H1 (cell line): Measurements from ENCODE around the gene MAN2A1. TPM values are rescaled to one million over a fixed set of nuclear protein-coding genes. Genes with fewer than 3 reads are reported as not detected.

Experiments
- CTCF ChIA-PET: fragments of 300-600 bp; sonication (Branson Sonifier 250); formaldehyde crosslinking; loops from one replicate; lab custom pipeline; 2021; ENCODE audit not compliant: partially characterized antibody; lab: Charles Lee
- POLR2A ChIA-PET: fragments of 300-600 bp; sonication (Branson Sonifier 250); formaldehyde crosslinking; loops from one replicate; lab custom pipeline; 2021; ENCODE audit warnings: inconsistent platforms; ENCODE audit not compliant: partially characterized antibody; lab: Charles Lee
- DNase-seq, 2 experiments: peaks; one replicate each; pipeline versions ENCODE4 v3.0.0 to v3.0.0-alpha.2; 2010 to 2022; ENCODE audit warnings: low spot score in 2 of 2, low read depth in 1 of 2, mixed read lengths in 1 of 2
- FAIRE-seq: peaks from 2 replicates; lab custom pipeline; 2011; peaks lifted over from hg19 to GRCh38; lab: Jason Lieb, UNC
- H2AFZ ChIP-seq: 2 replicates; pipeline ENCODE4 v1.8.1; 2012; ENCODE audit warnings: low read length, inconsistent platforms
- H2AK5ac ChIP-seq: 2 replicates; pipeline ENCODE4 v1.6.1; 2013; ENCODE audit warnings: low read depth, low read length
- H2BK120ac ChIP-seq: replicated peaks from 2 replicates; pipeline ENCODE3; 2013; ENCODE audit warnings: low read depth, low read length, inconsistent platforms
- H2BK12ac ChIP-seq: 2 replicates; pipeline ENCODE4 v1.6.1; 2013; ENCODE audit warnings: low read depth, low read length
- H2BK15ac ChIP-seq: 2 replicates; pipeline ENCODE4 v1.6.1; 2013; ENCODE audit warnings: low read length
- H2BK20ac ChIP-seq: 2 replicates; pipeline ENCODE4 v1.6.1; 2013; ENCODE audit warnings: low read length
- H2BK5ac ChIP-seq: 2 replicates; pipeline ENCODE4 v1.6.1; 2013; ENCODE audit warnings: low read depth, low read length
- H3K14ac ChIP-seq: 2 replicates; pipeline ENCODE4 v1.6.1; 2013; ENCODE audit warnings: inconsistent platforms; ENCODE audit not compliant: insufficient read length
- H3K18ac ChIP-seq: 2 replicates; pipeline ENCODE4 v1.6.1; 2013; ENCODE audit warnings: low read length; ENCODE audit errors: extremely low read depth
- H3K23ac ChIP-seq: 2 replicates; pipeline ENCODE4 v1.6.1; 2013; ENCODE audit warnings: inconsistent platforms; ENCODE audit not compliant: insufficient read length
- H3K23me2 ChIP-seq: 2 replicates; pipeline ENCODE4 v1.6.1; 2013; ENCODE audit warnings: low read depth, low read length
- H3K27ac ChIP-seq: 2 replicates; pipeline ENCODE4 v1.6.1; 2011; ENCODE audit warnings: low read depth, low read length, inconsistent platforms
- H3K27me3 ChIP-seq, 4 experiments: replicated peaks in 1 of 4; 1 replicate in 1 of 4; 2 replicates in 3 of 4; pipeline versions ENCODE4 v1.6.1 to v1.8.1; 2011 to 2013; ENCODE audit warnings: low read length in 3 of 4, mild to moderate bottlenecking in 3 of 4, inconsistent platforms in 2 of 4, mixed read lengths in 2 of 4, moderate library complexity in 1 of 4; ENCODE audit not compliant: control insufficient read depth in 3 of 4, insufficient read depth in 3 of 4; ENCODE audit errors: extremely low read depth in 1 of 4
- H3K36me3 ChIP-seq, 4 experiments: 2 replicates each; pipeline versions ENCODE4 v1.6.1 to v1.8.1; 2011 to 2013; ENCODE audit warnings: mild to moderate bottlenecking in 4 of 4, low read length in 3 of 4, moderate library complexity in 2 of 4, control low read depth in 1 of 4, inconsistent platforms in 1 of 4; ENCODE audit not compliant: insufficient read depth in 4 of 4, control insufficient read depth in 2 of 4
- H3K4ac ChIP-seq: replicated peaks from 2 replicates; pipeline ENCODE3; 2013; ENCODE audit warnings: low read length, low read depth, mixed read lengths, inconsistent platforms; ENCODE audit not compliant: insufficient read length
- H3K4me1 ChIP-seq, 4 experiments: replicated peaks in 1 of 4; 1 replicate in 1 of 4; 2 replicates in 3 of 4; pipeline versions ENCODE4 v1.6.1 to v1.8.1; 2011 to 2013; ENCODE audit warnings: low read length in 3 of 4, inconsistent platforms in 2 of 4, mixed read lengths in 1 of 4; ENCODE audit not compliant: insufficient read depth in 4 of 4, control insufficient read depth in 3 of 4
- H3K4me2 ChIP-seq, 2 experiments: 2 replicates each; pipeline versions ENCODE4 v1.6.1 to v1.8.1; 2011 to 2013; ENCODE audit warnings: low read depth in 2 of 2, low read length in 2 of 2, control low read depth in 1 of 2, inconsistent platforms in 1 of 2, mild to moderate bottlenecking in 1 of 2; ENCODE audit not compliant: insufficient read depth in 1 of 2
- H3K4me3 ChIP-seq, 4 experiments: fragments of 200-600, 300-600 bp in 1 of 4; sonication (generic), shearing (Covaris generic), sonication (Bioruptor Twin) in 1 of 4; 2 replicates each; pipeline versions ENCODE4 v1.5.1 to v1.8.1; 2011 to 2016; ENCODE audit warnings: low read length in 4 of 4, low read depth in 3 of 4, control low read depth in 2 of 4, inconsistent platforms in 2 of 4, mild to moderate bottlenecking in 2 of 4, mixed read lengths in 1 of 4, moderate library complexity in 1 of 4; ENCODE audit not compliant: insufficient read depth in 2 of 4; ENCODE audit errors: extremely low read depth in 1 of 4
- H3K56ac ChIP-seq: replicated peaks from 2 replicates; pipeline ENCODE3; 2013; ENCODE audit warnings: low read depth, mild to moderate bottlenecking, mixed read lengths, low read length, inconsistent platforms; ENCODE audit not compliant: insufficient read length
- H3K79me1 ChIP-seq: 2 replicates; pipeline ENCODE4 v1.6.1; 2013; ENCODE audit warnings: low read depth, low read length, control low read depth
- H3K79me2 ChIP-seq, 2 experiments: 2 replicates each; pipeline versions ENCODE4 v1.6.1 to v1.8.1; 2012 to 2013; ENCODE audit warnings: low read length in 2 of 2, mild to moderate bottlenecking in 2 of 2, inconsistent platforms in 1 of 2; ENCODE audit not compliant: insufficient read depth in 2 of 2, control insufficient read depth in 1 of 2
- H3K9ac ChIP-seq, 4 experiments: replicated peaks in 1 of 4; 1 replicate in 1 of 4; 2 replicates in 3 of 4; pipeline versions ENCODE4 v1.6.1 to v1.8.1; 2011 to 2013; ENCODE audit warnings: low read depth in 3 of 4, low read length in 3 of 4, control low read depth in 2 of 4, mild to moderate bottlenecking in 2 of 4, moderate library complexity in 2 of 4, inconsistent platforms in 1 of 4; ENCODE audit errors: extremely low read depth in 1 of 4
- H3K9me3 ChIP-seq, 2 experiments: 2 replicates each; pipeline versions ENCODE4 v1.6.1 to v1.8.1; 2012 to 2013; ENCODE audit warnings: mild to moderate bottlenecking in 2 of 2, moderate library complexity in 2 of 2, control low read depth in 1 of 2, inconsistent platforms in 1 of 2, low read depth in 1 of 2, low read length in 1 of 2, mixed read lengths in 1 of 2; ENCODE audit not compliant: insufficient read depth in 2 of 2
- H4K20me1 ChIP-seq, 2 experiments: replicated peaks in 1 of 2; 2 replicates each; pipeline versions ENCODE3 to v1.8.1; 2011 to 2013; ENCODE audit warnings: inconsistent platforms in 2 of 2, low read length in 2 of 2, mild to moderate bottlenecking in 1 of 2; ENCODE audit not compliant: insufficient read depth in 2 of 2, control insufficient read depth in 1 of 2
- H4K5ac ChIP-seq: 2 replicates; pipeline ENCODE4 v1.6.1; 2013; ENCODE audit warnings: low read length, low read depth, mixed read lengths, inconsistent platforms; ENCODE audit not compliant: insufficient read length
- H4K8ac ChIP-seq: 2 replicates; pipeline ENCODE4 v1.8.0; 2013; ENCODE audit warnings: mild to moderate bottlenecking, moderate library complexity, low read length, inconsistent platforms; ENCODE audit not compliant: insufficient read depth; ENCODE audit errors: extremely low read depth
- H4K91ac ChIP-seq: replicated peaks from 2 replicates; pipeline ENCODE3; 2013; ENCODE audit warnings: low read length, mixed read lengths, inconsistent platforms; ENCODE audit not compliant: insufficient read length
- EGR1 ChIP-seq: IDR thresholded peaks from 2 replicates; pipeline ENCODE4 v1.6.1; 2011; ENCODE audit warnings: low read depth, low read length, borderline replicate concordance
- NRF1 ChIP-seq: IDR thresholded peaks from 2 replicates; pipeline ENCODE4 v1.6.1; 2011; ENCODE audit warnings: mild to moderate bottlenecking, low read depth, low read length, improper control_type of control experiment
- SUZ12 ChIP-seq: fragments of 200-600 bp; sonication (generic); IDR thresholded peaks from 2 replicates; pipeline ENCODE4 v1.6.1; 2012; ENCODE audit warnings: mild to moderate bottlenecking, inconsistent platforms, low read length, moderate library complexity, mixed read lengths
- WGBS, 2 experiments: shearing (Covaris generic) in 1 of 2; methylation state at CpG; one replicate each; pipeline versions ENCODE4 v1.1.6 to v1.1.7; 2013 to 2015; ENCODE audit warnings: low lambda C conversion rate in 2 of 2, mixed read lengths in 2 of 2, inconsistent platforms in 1 of 2, low coverage in 1 of 2, missing lambda C conversion rate in 1 of 2; ENCODE audit not compliant: insufficient replicate concordance in 2 of 2, insufficient coverage in 1 of 2, insufficient read length in 1 of 2; ENCODE audit errors: extremely low coverage in 1 of 2, missing lambda C conversion rate in 1 of 2; 5-methylcytosine and 5-hydroxymethylcytosine counted together
- polyA plus RNA-seq, 7 experiments: library from polyadenylated mRNA; depleted of rRNA in 3 of 7; stranded (reverse) in 5 of 7; unstranded in 2 of 7; fragments of >200 nt in 5 of 7; fragments of 200-250 nt in 2 of 7; gene quantifications; 1 replicate in 5 of 7; 2 replicates in 1 of 7; 4 replicates in 1 of 7; pipeline versions ENCODE4 v1.2.1 to v1.2.3, GENCODE V29; 2011 to 2013; ENCODE audit warnings: missing spikeins in 2 of 7, mixed read lengths in 2 of 7
- total RNA-seq: library from RNA; stranded (reverse); fragmentation: NEBNext Ultra II Directional; extraction: Animal tissue kit (Norgen Biotek cat#: 25700); gene quantifications from 2 replicates; pipeline ENCODE4 v1.2.1, GENCODE V29; 2021

Gene MAN2A1
- total and polyA plus RNA-seq, 2 of the 8 experiments (the other 6 are each of a cell fraction or from before 2014, with no cell fraction given): 29.1 to 102 TPM

- H2BK15ac ChIP-seq: no peak overlapping the region
- no peak overlapping the region for H3K23ac ChIP-seq
- no peak overlapping the region for H3K27ac ChIP-seq
- no peak overlapping the region for H3K4me3 ChIP-seq
- 0 out of 2 replicates have a peak overlapping the region, but pooled peaks have one; percentile 20 for H2AFZ ChIP-seq
- H3K4me2 ChIP-seq: no peak overlapping the region
- H2BK20ac ChIP-seq: no peak overlapping the region
- no peak overlapping the region for H4K5ac ChIP-seq
- no peaks in the 10 kb centered on the region for H3K9me3 ChIP-seq
- H3K27me3 ChIP-seq: no peaks in the 10 kb centered on the region
- no peaks in the 10 kb centered on the region for H3K79me1 ChIP-seq
- H3K18ac ChIP-seq: no peak overlapping the region
- no peaks in the 10 kb centered on the region; the same call in 1 of the 2 replicates for H3K23me2 ChIP-seq
- H3K14ac ChIP-seq: no peak overlapping the region
- no peak overlapping the region for H2BK120ac ChIP-seq
- H2BK12ac ChIP-seq: no peak overlapping the region
- H4K91ac ChIP-seq: no peak overlapping the region
- no peaks in the 10 kb centered on the region for H4K20me1 ChIP-seq
- H3K36me3 ChIP-seq: no peaks in the 10 kb centered on the region
- CTCF ChIA-PET: interaction anchor here (0.9 kb wide), 1 partner anchor 9 kb away, joined by 3 read pairs; no protein-coding TSS in a partner anchor
- H2BK5ac ChIP-seq: no peak overlapping the region
- H4K8ac ChIP-seq: no peak overlapping the region
- no peak for FAIRE-seq
- no peaks in the 10 kb centered on the region for H3K4me1 ChIP-seq
- H2AK5ac ChIP-seq: no peak overlapping the region
- no peak overlapping the region for H3K4ac ChIP-seq
- WGBS, 2 experiments: 89% methylated on average over 9 of the region's 9 CpGs; no CpG with 5 or more reads in 1 of the 2 experiments
- no peak overlapping the region for H3K9ac ChIP-seq
- no peaks in the 10 kb centered on the region for H3K79me2 ChIP-seq
- no peak overlapping the region for H3K56ac ChIP-seq
- no peak for DNase-seq
- POLR2A ChIA-PET: no interaction called here
- TF ChIP-seq SUZ12 (no peak), EGR1 (no peak), NRF1 (no peak)
Observed at GRCh38 chr5:109898269-109899162, 208.8 kb downstream of the MAN2A1 start.
